GM21619 (cell line): ENCODE measurements around the gene IL22.
A peak's percentile ranks its signal among the peaks of the same experiment; 100 is the strongest.

Source experiments
- ATAC-seq: cut with Tn5 transposase; IDR thresholded peaks from one replicate; pipeline ENCODE4 v1.9.1; 2021; ENCODE audit not compliant: unreplicated experiment

IL22 gene

GRCh38 chr12:68253504-68253903, at the start of gene IL22:
TSS of gene IL22 (minus strand) at chr12:68253604. CDS start at chr12:68253448, 156 bp downstream.
- no peak for ATAC-seq

GRCh38 chr12:68297929-68298328, 44.5 kb upstream of the IL22 start:
- ATAC-seq: no peak

GRCh38 chr12:68294251-68294650, 40.8 kb upstream of the IL22 start:
- no peak for ATAC-seq

GRCh38 chr12:68293347-68293746, 39.9 kb upstream of the IL22 start:
- ATAC-seq: no peak

- ATAC-seq: no peak
Observed at GRCh38 chr12:68292151-68292943, 38.9 kb upstream of the IL22 start.

GRCh38 chr12:68291396-68292036, 38.1 kb upstream of the IL22 start:
- ATAC-seq: no peak

GRCh38 chr12:68290126-68290525, 36.7 kb upstream of the IL22 start:
- peak; percentile 100 for ATAC-seq

GRCh38 chr12:68287106-68287505, 33.7 kb upstream of the IL22 start:
- no peak for ATAC-seq

- ATAC-seq: no peak
Observed at GRCh38 chr12:68286396-68286795, 33.0 kb upstream of the IL22 start.

GRCh38 chr12:68285541-68285940, 32.1 kb upstream of the IL22 start:
- no peak for ATAC-seq

GRCh38 chr12:68281322-68282077, 28.1 kb upstream of the IL22 start:
- ATAC-seq: no peak

GRCh38 chr12:68280240-68280639, 26.8 kb upstream of the IL22 start:
- ATAC-seq: no peak

- no peak for ATAC-seq
Observed at GRCh38 chr12:68279227-68280054, 26.0 kb upstream of the IL22 start.

GRCh38 chr12:68276402-68276930, 23.1 kb upstream of the IL22 start:
- no peak for ATAC-seq

GRCh38 chr12:68272732-68273131, 19.3 kb upstream of the IL22 start:
- ATAC-seq: no peak

GRCh38 chr12:68271346-68271745, 17.9 kb upstream of the IL22 start:
- ATAC-seq: no peak

GRCh38 chr12:68270358-68270757, 17.0 kb upstream of the IL22 start:
- no peak for ATAC-seq

GRCh38 chr12:68269779-68270178, 16.4 kb upstream of the IL22 start:
- ATAC-seq: no peak

- no peak for ATAC-seq
Observed at GRCh38 chr12:68268967-68269366, 15.6 kb upstream of the IL22 start.

- no peak for ATAC-seq
Observed at GRCh38 chr12:68267892-68268396, 14.5 kb upstream of the IL22 start.
